Erythroblast (primary cell): ENCODE measurements around the gene TNFRSF25.

ENCODE experiments used
- GATA1 ChIP-seq: IDR thresholded peaks from 2 replicates; pipeline ENCODE4 v1.6.1; 2011; ENCODE audit warnings: low read depth, mild to moderate bottlenecking, control low read depth, low read length, moderate library complexity
- POLR2A ChIP-seq: IDR thresholded peaks from 2 replicates; pipeline ENCODE4 v1.6.1; 2011; ENCODE audit warnings: mild to moderate bottlenecking, low read length

DNA sequence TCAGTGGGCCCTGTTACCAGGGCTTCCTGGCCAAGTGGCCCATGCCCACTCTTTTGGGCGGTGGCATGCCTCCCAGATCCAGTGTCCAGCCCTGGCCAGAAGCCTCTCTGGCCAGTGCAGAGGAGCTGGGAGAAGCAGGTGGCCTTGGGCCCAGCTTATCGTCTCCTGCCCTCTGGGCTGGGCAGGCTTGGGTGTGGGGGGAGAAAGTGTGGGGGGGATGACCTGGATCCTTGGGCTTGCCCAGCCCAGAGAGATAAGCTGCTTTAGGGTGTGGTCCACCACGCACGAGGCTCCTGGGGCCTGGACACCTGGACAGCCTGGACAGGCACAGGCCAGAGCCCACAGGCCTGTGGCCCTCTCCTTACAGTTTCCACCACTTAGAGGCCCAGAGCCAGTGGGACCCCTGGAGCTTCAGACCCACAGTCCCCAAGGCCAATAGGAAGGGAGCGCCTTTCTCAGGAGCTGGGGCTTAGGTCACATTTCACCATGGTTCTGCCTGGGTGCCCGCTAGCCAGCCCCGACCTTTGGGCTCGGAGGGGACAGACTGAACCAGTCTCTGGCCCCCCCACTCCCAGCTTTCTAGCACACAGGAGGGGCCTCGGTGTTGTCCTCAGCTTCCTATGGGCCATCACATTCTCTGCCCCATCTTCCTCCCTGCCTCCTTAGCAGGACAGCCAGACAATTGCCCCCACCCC, 39.5 kb downstream of the TNFRSF25 start:
- no peak for TF ChIP-seq POLR2A
- TF ChIP-seq GATA1: no peak
